ENCODE data around the gene ZNF85. TPM values are rescaled to one million over a fixed set of nuclear protein-coding genes. Genes with fewer than 3 reads are reported as not detected.
"Not testable (repeated sequence)": the region's sequence is repeated elsewhere in the genome, so short reads cannot be mapped to it uniquely, and the experiment has no call there.

The ZNF85 gene
- 14.6 TPM for total RNA-seq

DNA sequence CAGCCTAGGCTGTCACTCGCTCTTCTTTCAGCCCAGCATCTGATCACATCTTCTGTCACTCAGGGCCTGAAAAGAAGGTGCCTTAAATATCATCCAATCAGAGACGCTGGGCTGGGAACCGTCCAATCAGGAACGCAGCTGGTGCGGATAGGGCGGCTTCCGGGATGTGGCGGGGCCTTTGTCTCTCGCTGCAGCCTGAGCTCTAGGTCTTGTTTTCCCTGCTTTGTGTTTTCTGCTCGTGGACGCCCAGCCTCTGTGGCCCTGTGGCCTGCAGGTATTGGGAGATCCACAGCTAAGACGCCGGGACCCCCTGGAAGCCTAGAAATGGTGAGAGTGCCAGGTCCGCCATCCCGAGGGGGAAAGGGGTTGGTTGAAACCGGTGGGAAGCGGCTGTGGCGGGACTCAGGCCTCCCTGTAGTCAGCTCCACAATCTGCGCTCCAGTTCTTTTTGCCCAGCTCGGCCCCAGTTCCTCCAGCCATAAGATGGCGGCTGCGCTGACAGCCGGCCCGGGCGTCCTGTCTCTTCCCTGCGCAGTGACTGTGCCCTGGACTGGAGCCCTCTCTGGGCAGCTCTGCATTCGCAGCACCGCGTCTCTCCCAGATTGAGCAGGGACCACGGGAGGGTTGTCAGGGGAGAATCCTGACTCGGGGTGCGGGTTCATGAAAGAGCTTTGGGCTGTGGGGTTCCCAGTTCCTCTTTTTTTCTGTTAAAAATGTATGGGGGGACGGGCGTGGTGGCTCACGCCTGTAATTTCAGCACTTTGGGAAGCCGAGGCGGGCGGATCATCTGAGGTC lies at the start of gene ZNF85:
Gene ZNF85 (plus strand): TSS at position 175 of the 795 bp plus-strand sequence. CDS start 150 bp downstream, at position 325.
- Histone ChIP-seq H3K27me3 (ENCODE audit: control insufficient read depth in 3 of 3, insufficient read depth in 3 of 3, low read length in 3 of 3) (no peaks in the 10 kb centered on the region), H3K27ac (ENCODE audit: low read depth, low read length) (peak within 1 kb of the TSS; percentile 80)

GRCh38 chr19:20879501-20879900 lies 43.5 kb upstream of the ZNF85 start:
- H3K36me3 ChIP-seq (ENCODE audit: control insufficient read depth in 3 of 3, insufficient read depth in 3 of 3, low read length in 3 of 3): no peaks in the 10 kb centered on the region
- no peaks in the 10 kb centered on the region for H3K4me1 ChIP-seq (ENCODE audit: control insufficient read depth in 3 of 3, insufficient read depth in 3 of 3, low read length in 3 of 3)
- no peak overlapping the region for H3K9ac ChIP-seq (ENCODE audit: low read depth in 1 of 3, low read length in 3 of 3)
- H3K4me3 ChIP-seq (ENCODE audit: low read length in 3 of 3): no peak overlapping the region
- no peaks in the 10 kb centered on the region for H3K27me3 ChIP-seq (ENCODE audit: control insufficient read depth in 3 of 3, insufficient read depth in 3 of 3, low read length in 3 of 3)
- H3K9me3 ChIP-seq (ENCODE audit: control insufficient read depth in 3 of 3, low read length in 3 of 3): peaks cover 8 to 34% (median 10%) of the 10 kb centered on the region in 3 donors
- no peak overlapping the region for H3K27ac ChIP-seq (ENCODE audit: low read depth, low read length)

More for the DNA sequence above, at the start of gene ZNF85:
- Histone ChIP-seq H3K4me3 (ENCODE audit: low read length in 3 of 3) (peak within 1 kb of the TSS; percentile 77 to 87 (median 86)), H3K4me1 (ENCODE audit: control insufficient read depth in 3 of 3, insufficient read depth in 3 of 3, low read length in 3 of 3) (no peaks in the 10 kb centered on the region), H3K36me3 (ENCODE audit: control insufficient read depth in 3 of 3, insufficient read depth in 3 of 3, low read length in 3 of 3) (no peaks in the 10 kb centered on the region), H3K9ac (ENCODE audit: low read depth in 1 of 3, low read length in 3 of 3) (peak within 1 kb of the TSS; percentile 79 to 85 (median 82)), H3K9me3 (ENCODE audit: control insufficient read depth in 3 of 3, low read length in 3 of 3) (no peaks in the 10 kb centered on the region)

- Histone ChIP-seq H3K27me3 (ENCODE audit: control insufficient read depth in 3 of 3, insufficient read depth in 3 of 3, low read length in 3 of 3) (no peaks in the 10 kb centered on the region), H3K4me1 (ENCODE audit: control insufficient read depth in 3 of 3, insufficient read depth in 3 of 3, low read length in 3 of 3) (no peaks in the 10 kb centered on the region), H3K36me3 (ENCODE audit: control insufficient read depth in 3 of 3, insufficient read depth in 3 of 3, low read length in 3 of 3) (no peaks in the 10 kb centered on the region), H3K4me3 (ENCODE audit: low read length in 3 of 3) (no peak overlapping the region), H3K27ac (ENCODE audit: low read depth, low read length) (no peak overlapping the region), H3K9ac (ENCODE audit: low read depth in 1 of 3, low read length in 3 of 3) (no peak overlapping the region), H3K9me3 (ENCODE audit: control insufficient read depth in 3 of 3, low read length in 3 of 3) (peaks cover 4 to 34% (median 10%) of the 10 kb centered on the region in 3 donors)
Observed at GRCh38 chr19:20912973-20913372, 10.1 kb upstream of the ZNF85 start.

DNA sequence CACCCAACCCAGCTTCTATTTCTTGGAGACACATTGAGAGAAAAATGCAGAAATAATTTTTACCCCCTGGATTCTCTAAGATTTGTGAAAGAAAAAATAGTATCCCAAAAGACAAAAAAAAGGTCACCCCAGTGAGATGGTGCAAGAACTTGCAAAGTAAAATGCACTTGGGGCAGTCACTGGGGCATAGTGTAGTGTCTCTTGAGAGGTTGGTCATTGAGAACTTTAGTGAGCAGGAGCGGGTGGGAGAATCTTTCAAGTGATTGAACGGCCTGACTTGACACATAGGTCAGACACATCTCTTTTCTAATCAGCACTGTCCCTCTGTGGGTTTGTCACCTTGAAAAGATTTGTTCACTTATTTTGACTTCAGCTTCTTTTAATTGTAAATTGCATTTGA lies 2.4 kb downstream of the ZNF85 start:
- Histone ChIP-seq H3K36me3 (ENCODE audit: control insufficient read depth in 3 of 3, insufficient read depth in 3 of 3, low read length in 3 of 3) (no peaks in the 10 kb centered on the region), H3K4me1 (ENCODE audit: control insufficient read depth in 3 of 3, insufficient read depth in 3 of 3, low read length in 3 of 3) (no peaks in the 10 kb centered on the region), H3K27ac (ENCODE audit: low read depth, low read length) (no peak overlapping the region), H3K27me3 (ENCODE audit: control insufficient read depth in 3 of 3, insufficient read depth in 3 of 3, low read length in 3 of 3) (no peaks in the 10 kb centered on the region), H3K9me3 (ENCODE audit: control insufficient read depth in 3 of 3, low read length in 3 of 3) (no peaks in the 10 kb centered on the region), H3K9ac (ENCODE audit: low read depth in 1 of 3, low read length in 3 of 3) (no peak overlapping the region), H3K4me3 (ENCODE audit: low read length in 3 of 3) (no peak overlapping the region)

DNA sequence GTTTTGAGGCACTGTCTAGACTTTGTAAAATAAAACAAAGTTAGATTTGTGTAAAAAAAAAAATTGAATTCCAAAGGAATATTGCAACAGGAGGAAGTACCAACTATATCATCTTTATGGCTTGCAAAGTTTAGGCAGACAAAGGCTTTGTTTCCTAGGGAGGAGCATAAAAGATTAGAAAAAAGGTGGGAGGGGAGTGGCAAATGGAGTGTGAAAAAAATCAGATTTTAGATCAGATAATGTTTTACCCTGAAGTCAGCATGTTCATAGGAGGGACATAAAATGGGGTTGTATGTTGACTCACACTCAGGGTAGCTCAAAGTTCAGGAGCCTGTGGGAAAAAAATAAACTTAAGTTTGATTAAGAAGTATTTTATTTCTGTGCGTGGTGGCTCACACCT lies 3.7 kb downstream of the ZNF85 start:
- Histone ChIP-seq H3K9me3 (ENCODE audit: control insufficient read depth in 3 of 3, low read length in 3 of 3) (no peaks in the 10 kb centered on the region), H3K36me3 (ENCODE audit: control insufficient read depth in 3 of 3, insufficient read depth in 3 of 3, low read length in 3 of 3) (no peaks in the 10 kb centered on the region), H3K4me3 (ENCODE audit: low read length in 3 of 3) (no peak overlapping the region)

DNA sequence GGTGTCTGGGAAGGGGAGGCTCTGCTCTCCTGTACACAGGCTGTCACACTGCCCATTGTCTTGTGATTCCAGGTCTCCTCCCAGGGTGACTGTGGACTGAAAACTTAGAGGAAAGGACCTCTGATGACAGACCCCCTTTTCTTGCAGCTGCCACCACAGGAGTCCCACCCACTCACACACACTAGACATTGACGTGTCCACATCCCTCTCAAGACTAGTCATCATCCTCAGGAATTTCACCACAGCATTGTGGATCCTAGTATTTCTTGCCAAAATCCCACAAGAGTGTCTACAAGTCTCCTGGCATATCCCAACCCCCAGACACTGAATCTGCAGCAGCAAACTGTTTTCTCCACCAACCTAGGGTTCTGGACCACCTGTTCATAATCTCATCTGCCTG lies 5.3 kb downstream of the ZNF85 start:
- H3K9ac ChIP-seq (ENCODE audit: low read depth in 1 of 3, low read length in 3 of 3): no peak overlapping the region
- H3K4me3 ChIP-seq (ENCODE audit: low read length in 3 of 3): no peak overlapping the region
- H3K27me3 ChIP-seq (ENCODE audit: control insufficient read depth in 3 of 3, insufficient read depth in 3 of 3, low read length in 3 of 3): no peaks in the 10 kb centered on the region
- H3K9me3 ChIP-seq (ENCODE audit: control insufficient read depth in 3 of 3, low read length in 3 of 3): no peaks in the 10 kb centered on the region
- H3K36me3 ChIP-seq (ENCODE audit: control insufficient read depth in 3 of 3, insufficient read depth in 3 of 3, low read length in 3 of 3): no peaks in the 10 kb centered on the region
- H3K27ac ChIP-seq (ENCODE audit: low read depth, low read length): no peak overlapping the region
- no peaks in the 10 kb centered on the region for H3K4me1 ChIP-seq (ENCODE audit: control insufficient read depth in 3 of 3, insufficient read depth in 3 of 3, low read length in 3 of 3)

More for the DNA sequence above, 3.7 kb downstream of the ZNF85 start:
- no peaks in the 10 kb centered on the region for H3K27me3 ChIP-seq (ENCODE audit: control insufficient read depth in 3 of 3, insufficient read depth in 3 of 3, low read length in 3 of 3)
- no peak overlapping the region for H3K9ac ChIP-seq (ENCODE audit: low read depth in 1 of 3, low read length in 3 of 3)
- H3K27ac ChIP-seq (ENCODE audit: low read depth, low read length): no peak overlapping the region
- no peaks in the 10 kb centered on the region for H3K4me1 ChIP-seq (ENCODE audit: control insufficient read depth in 3 of 3, insufficient read depth in 3 of 3, low read length in 3 of 3)

GRCh38 chr19:20936322-20936947 lies 13.4 kb downstream of the ZNF85 start:
- not testable (repeated sequence) for H3K9me3 ChIP-seq (ENCODE audit: control insufficient read depth in 3 of 3, low read length in 3 of 3); H3K27me3 ChIP-seq (ENCODE audit: control insufficient read depth in 3 of 3, insufficient read depth in 3 of 3, low read length in 3 of 3); H3K4me3 ChIP-seq (ENCODE audit: low read length in 3 of 3); H3K4me1 ChIP-seq (ENCODE audit: control insufficient read depth in 3 of 3, insufficient read depth in 3 of 3, low read length in 3 of 3); H3K9ac ChIP-seq (ENCODE audit: low read depth in 1 of 3, low read length in 3 of 3); H3K27ac ChIP-seq (ENCODE audit: low read depth, low read length); H3K36me3 ChIP-seq (ENCODE audit: control insufficient read depth in 3 of 3, insufficient read depth in 3 of 3, low read length in 3 of 3)

- H3K27me3 ChIP-seq (ENCODE audit: control insufficient read depth in 3 of 3, insufficient read depth in 3 of 3, low read length in 3 of 3); H3K9me3 ChIP-seq (ENCODE audit: control insufficient read depth in 3 of 3, low read length in 3 of 3); H3K4me1 ChIP-seq (ENCODE audit: control insufficient read depth in 3 of 3, insufficient read depth in 3 of 3, low read length in 3 of 3); H3K9ac ChIP-seq (ENCODE audit: low read depth in 1 of 3, low read length in 3 of 3); H3K27ac ChIP-seq (ENCODE audit: low read depth, low read length); H3K4me3 ChIP-seq (ENCODE audit: low read length in 3 of 3); H3K36me3 ChIP-seq (ENCODE audit: control insufficient read depth in 3 of 3, insufficient read depth in 3 of 3, low read length in 3 of 3): not testable (repeated sequence)
Observed at GRCh38 chr19:20952561-20953095, 29.6 kb downstream of the ZNF85 start.

DNA sequence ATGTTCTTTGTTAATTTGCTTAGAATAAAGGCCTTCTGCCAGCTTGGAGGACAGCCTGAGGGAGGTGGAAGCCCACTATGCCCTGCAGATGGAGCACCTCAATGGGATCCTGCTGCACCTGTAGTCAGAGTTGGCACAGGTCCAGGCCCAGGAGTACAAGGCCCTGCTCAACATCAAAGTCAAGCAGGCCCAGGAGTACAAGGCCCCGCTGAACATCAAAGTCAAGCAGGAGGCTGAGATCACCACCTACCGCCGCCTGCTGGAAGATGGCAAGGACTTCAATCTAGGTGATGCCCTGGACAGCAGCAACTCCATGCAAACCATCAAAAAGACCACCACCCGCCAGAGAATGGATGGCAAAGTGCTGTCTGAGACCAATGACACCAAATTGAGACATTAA lies 41.7 kb downstream of the ZNF85 start:
- no peak overlapping the region for H3K4me3 ChIP-seq (ENCODE audit: low read length in 3 of 3)
- no peaks in the 10 kb centered on the region for H3K4me1 ChIP-seq (ENCODE audit: control insufficient read depth in 3 of 3, insufficient read depth in 3 of 3, low read length in 3 of 3)
- no peaks in the 10 kb centered on the region for H3K36me3 ChIP-seq (ENCODE audit: control insufficient read depth in 3 of 3, insufficient read depth in 3 of 3, low read length in 3 of 3)
- H3K9ac ChIP-seq (ENCODE audit: low read depth in 1 of 3, low read length in 3 of 3): no peak overlapping the region
- no peak overlapping the region for H3K27ac ChIP-seq (ENCODE audit: low read depth, low read length)
- no peaks in the 10 kb centered on the region for H3K27me3 ChIP-seq (ENCODE audit: control insufficient read depth in 3 of 3, insufficient read depth in 3 of 3, low read length in 3 of 3)
- H3K9me3 ChIP-seq (ENCODE audit: control insufficient read depth in 3 of 3, low read length in 3 of 3): no peaks in the 10 kb centered on the region

- Histone ChIP-seq H3K36me3 (ENCODE audit: control insufficient read depth in 3 of 3, insufficient read depth in 3 of 3, low read length in 3 of 3) (no peaks in the 10 kb centered on the region), H3K4me3 (ENCODE audit: low read length in 3 of 3) (no peak overlapping the region), H3K4me1 (ENCODE audit: control insufficient read depth in 3 of 3, insufficient read depth in 3 of 3, low read length in 3 of 3) (no peaks in the 10 kb centered on the region), H3K27ac (ENCODE audit: low read depth, low read length) (no peak overlapping the region), H3K9me3 (ENCODE audit: control insufficient read depth in 3 of 3, low read length in 3 of 3) (peaks cover 0 to 3% (median 0%) of the 10 kb centered on the region in 3 donors), H3K27me3 (ENCODE audit: control insufficient read depth in 3 of 3, insufficient read depth in 3 of 3, low read length in 3 of 3) (no peaks in the 10 kb centered on the region), H3K9ac (ENCODE audit: low read depth in 1 of 3, low read length in 3 of 3) (no peak overlapping the region)
Observed at GRCh38 chr19:20968092-20968491, 45.0 kb downstream of the ZNF85 start.
